ENCODE data around the gene GTF3C4.

Gene GTF3C4

DNA sequence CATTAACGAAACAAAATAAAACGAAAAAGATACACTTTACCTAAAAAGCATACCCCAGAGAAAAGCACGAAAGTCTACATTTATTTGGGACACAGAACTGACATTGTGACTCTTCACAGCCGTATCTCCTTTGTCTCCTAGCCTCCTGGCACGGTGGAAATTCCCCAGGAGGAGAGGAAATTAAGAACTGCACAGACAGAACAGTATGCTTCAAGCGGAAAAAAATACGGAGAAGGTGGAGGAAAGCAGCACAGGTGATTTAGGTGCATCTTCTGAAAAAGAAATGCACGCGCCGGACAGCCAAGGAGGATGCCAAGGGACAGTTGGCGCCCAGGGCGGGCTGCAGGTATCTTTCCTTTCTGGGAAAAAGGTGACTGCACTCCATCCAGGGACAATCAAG is 32.5 kb upstream of the GTF3C4 start:
- H3K36me3 Mint-ChIP-seq, result peaks cover 53 to 71% of the 10 kb centered on the region in 2 donors
- DNase-seq, result no peak
- H3K4me3 Mint-ChIP-seq, result no peak overlapping the region
- H3K4me1 Mint-ChIP-seq, result no peaks in the 10 kb centered on the region
- no peaks in the 10 kb centered on the region for H3K9me3 Mint-ChIP-seq
- H3K27ac Mint-ChIP-seq, result no peak overlapping the region
- no peaks in the 10 kb centered on the region for H3K27me3 Mint-ChIP-seq
- no peak for ATAC-seq (replicated peaks)

DNA sequence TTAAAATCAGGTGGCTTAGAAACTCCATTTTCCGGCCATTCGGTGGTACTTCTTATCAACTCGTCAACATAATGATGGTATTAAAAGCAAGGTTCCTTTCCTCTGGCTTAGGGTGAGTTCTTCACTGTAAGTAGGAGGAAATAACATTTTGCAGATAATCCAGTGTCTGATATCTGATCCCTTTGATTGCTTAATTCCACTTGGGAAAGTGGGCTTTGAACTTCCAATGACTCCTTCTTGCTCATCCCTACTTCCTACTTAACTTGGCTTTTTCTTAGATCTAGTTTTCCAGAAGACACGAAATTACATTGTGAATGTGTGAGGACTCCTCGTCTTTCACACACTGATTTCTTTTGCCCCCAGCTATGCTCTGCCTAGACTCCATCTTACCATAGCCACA is 32.0 kb upstream of the GTF3C4 start:
- H3K4me1 Mint-ChIP-seq, result no peaks in the 10 kb centered on the region
- no peaks in the 10 kb centered on the region for H3K27me3 Mint-ChIP-seq
- H3K27ac Mint-ChIP-seq, result no peak overlapping the region
- H3K9me3 Mint-ChIP-seq, result no peaks in the 10 kb centered on the region
- ATAC-seq (replicated peaks), result no peak
- peaks cover 56 to 71% of the 10 kb centered on the region in 2 donors for H3K36me3 Mint-ChIP-seq
- no peak for DNase-seq
- H3K4me3 Mint-ChIP-seq, result no peak overlapping the region

DNA sequence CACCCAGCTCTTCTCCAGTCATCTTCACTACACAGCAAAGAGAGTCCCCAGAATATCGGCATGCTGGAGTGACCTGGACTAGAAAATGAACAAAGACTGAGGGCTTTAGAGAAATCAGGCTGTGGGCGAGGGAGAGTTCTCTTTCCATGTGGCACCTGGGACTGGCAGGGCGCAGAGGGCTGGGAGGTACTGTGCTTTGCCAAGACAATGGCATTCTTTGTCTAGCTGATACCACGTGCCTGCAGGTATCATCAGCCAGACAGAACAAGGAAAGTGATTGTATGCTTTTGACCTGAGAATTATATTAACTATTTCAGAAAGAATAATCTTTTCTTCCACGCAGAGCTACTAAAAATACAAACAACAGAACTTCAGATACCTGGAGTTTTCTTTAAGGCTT is 30.9 kb upstream of the GTF3C4 start:
- Mint-ChIP-seq H3K4me3 (no peak overlapping the region), H3K4me1 (peaks cover 0 to under 1% of the 10 kb centered on the region in 2 donors), H3K27ac (no peak overlapping the region), H3K9me3 (no peaks in the 10 kb centered on the region), H3K27me3 (no peaks in the 10 kb centered on the region), H3K36me3 (peaks cover 53 to 70% of the 10 kb centered on the region in 2 donors)
- DNase-seq (no peak), ATAC-seq (replicated peaks) (no peak)

DNA sequence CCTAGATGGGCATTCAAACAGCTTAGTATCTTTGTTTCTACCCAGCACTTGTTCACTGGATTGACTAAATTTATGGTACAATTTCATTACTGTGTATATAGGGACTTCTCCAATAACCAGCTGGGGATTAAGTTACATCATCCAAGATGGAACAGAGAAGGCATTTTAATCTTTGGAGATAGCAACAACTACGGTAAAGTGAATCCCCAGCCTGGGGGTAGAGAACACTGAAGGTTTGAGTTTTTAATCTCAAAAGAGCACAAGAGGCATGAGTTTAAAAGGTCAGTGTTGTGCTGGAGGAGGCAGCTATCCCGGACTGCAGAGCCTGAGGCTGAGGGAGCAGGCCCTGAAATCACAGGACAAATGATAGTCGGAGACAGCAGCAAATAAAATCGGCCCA is 29.0 kb upstream of the GTF3C4 start:
- H3K4me1 Mint-ChIP-seq, result peaks cover 0 to 2% of the 10 kb centered on the region in 2 donors

DNA sequence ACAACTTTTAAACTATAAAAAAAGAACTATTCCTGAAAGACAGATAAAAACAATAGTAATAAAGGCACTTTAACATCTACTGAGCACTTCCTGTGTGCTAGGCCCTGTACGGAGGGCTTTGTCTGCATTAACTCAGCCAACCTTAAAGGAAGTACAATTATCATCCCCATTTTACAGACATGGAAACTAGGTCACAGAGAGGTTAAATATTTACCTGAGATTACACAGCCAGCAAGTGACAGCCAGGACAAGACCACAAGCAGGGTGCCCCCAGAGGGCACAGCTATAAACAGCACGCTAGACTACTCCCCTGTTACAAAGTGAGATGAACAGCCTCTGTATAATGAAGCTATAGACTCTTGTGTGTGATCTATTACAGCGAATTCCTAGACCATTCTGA is 26.0 kb upstream of the GTF3C4 start:
- H3K9me3 Mint-ChIP-seq, result no peaks in the 10 kb centered on the region
- ATAC-seq (replicated peaks), result peak; percentile 73 to 76

More for the DNA sequence above, 29.0 kb upstream of the GTF3C4 start:
- no peak overlapping the region for H3K4me3 Mint-ChIP-seq
- no peaks in the 10 kb centered on the region for H3K27me3 Mint-ChIP-seq
- H3K36me3 Mint-ChIP-seq, result peaks cover 58 to 74% of the 10 kb centered on the region in 2 donors
- DNase-seq, result no peak
- no peaks in the 10 kb centered on the region for H3K9me3 Mint-ChIP-seq
- no peak for ATAC-seq (replicated peaks)
- no peak overlapping the region for H3K27ac Mint-ChIP-seq

DNA sequence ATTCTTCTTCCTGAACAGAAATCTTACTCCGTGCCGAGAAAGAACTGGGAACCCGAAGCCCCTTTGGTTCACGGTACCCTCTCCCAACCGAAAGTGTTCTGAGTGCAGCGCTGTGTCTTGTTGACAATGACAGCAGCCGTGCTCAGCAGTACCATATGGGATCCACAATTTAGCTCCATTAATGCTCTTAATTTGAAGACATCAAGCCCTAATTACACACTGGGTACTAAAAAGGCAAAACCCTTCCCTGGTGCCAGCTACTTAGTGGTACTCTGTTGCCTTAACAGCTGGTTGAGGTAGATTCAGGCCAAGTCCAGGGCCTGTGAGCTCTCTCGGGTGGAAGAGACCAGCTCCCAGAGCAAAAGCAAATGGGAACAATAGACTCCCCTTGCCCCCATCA is 25.0 kb upstream of the GTF3C4 start:
- Mint-ChIP-seq H3K36me3 (peaks cover 50 to 57% of the 10 kb centered on the region in 2 donors), H3K27ac (no peak overlapping the region), H3K4me1 (peaks cover 0 to 2% of the 10 kb centered on the region in 2 donors), H3K27me3 (no peaks in the 10 kb centered on the region), H3K4me3 (no peak overlapping the region), H3K9me3 (no peaks in the 10 kb centered on the region)
- DNase-seq (no peak), ATAC-seq (replicated peaks) (no peak)

More for the DNA sequence above, 26.0 kb upstream of the GTF3C4 start:
- H3K4me3 Mint-ChIP-seq, result no peak overlapping the region
- no peak overlapping the region for H3K27ac Mint-ChIP-seq
- peaks cover 52 to 61% of the 10 kb centered on the region in 2 donors for H3K36me3 Mint-ChIP-seq
- peaks cover 0 to 2% of the 10 kb centered on the region in 2 donors for H3K4me1 Mint-ChIP-seq
- no peaks in the 10 kb centered on the region for H3K27me3 Mint-ChIP-seq
- DNase-seq, result no peak

DNA sequence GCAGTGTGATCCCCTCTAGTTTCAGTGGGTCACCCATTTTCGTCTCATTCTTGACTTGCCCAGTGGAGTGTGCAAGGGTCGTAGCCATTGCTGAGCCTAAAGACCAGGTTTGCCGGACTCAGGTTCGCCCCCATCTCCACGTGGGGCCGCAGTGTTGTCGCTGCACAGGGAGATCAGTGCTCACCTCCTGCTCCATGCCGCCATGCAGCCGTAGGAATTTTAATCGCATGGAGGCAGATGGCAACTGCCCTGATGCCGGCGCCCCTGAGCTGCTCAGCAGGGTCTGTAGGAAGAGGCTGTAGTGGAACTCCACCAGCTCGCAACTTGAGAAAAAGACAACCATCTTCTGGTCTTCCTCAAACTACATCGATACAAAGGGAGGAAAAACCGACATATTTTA is 24.6 kb upstream of the GTF3C4 start:
- Mint-ChIP-seq H3K9me3 (no peaks in the 10 kb centered on the region), H3K36me3 (peaks cover 50 to 60% of the 10 kb centered on the region in 2 donors), H3K27ac (no peak overlapping the region), H3K4me1 (peaks cover 0 to 2% of the 10 kb centered on the region in 2 donors), H3K27me3 (no peaks in the 10 kb centered on the region), H3K4me3 (no peak overlapping the region)
- DNase-seq, result no peak
- ATAC-seq (replicated peaks), result no peak

DNA sequence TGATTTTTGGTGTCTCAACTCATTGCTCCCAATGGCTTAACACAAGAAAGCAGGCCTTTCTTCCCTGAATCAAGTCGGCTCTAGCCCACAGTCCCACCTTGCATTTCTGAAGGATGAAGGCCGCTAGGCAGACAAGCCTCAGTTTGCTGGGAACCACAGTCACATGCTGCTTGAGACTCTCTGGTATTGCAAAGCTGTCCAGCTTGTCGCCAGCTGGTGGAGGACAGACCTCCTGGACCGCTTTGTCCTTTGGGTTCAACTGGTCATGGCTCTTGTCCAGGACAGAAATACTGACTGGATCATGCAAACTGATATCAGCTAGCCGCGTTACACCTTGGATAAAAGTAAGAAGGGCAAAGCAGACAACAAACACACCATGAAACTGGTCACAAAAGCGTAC is 23.5 kb upstream of the GTF3C4 start:
- H3K9me3 Mint-ChIP-seq, result no peaks in the 10 kb centered on the region
- DNase-seq (no peak), ATAC-seq (replicated peaks) (no peak)
- no peak overlapping the region for H3K4me3 Mint-ChIP-seq
- H3K36me3 Mint-ChIP-seq, result peaks cover 44 to 59% of the 10 kb centered on the region in 2 donors
- no peaks in the 10 kb centered on the region for H3K27me3 Mint-ChIP-seq
- H3K27ac Mint-ChIP-seq, result no peak overlapping the region
- H3K4me1 Mint-ChIP-seq, result peaks cover 0 to 2% of the 10 kb centered on the region in 2 donors

DNA sequence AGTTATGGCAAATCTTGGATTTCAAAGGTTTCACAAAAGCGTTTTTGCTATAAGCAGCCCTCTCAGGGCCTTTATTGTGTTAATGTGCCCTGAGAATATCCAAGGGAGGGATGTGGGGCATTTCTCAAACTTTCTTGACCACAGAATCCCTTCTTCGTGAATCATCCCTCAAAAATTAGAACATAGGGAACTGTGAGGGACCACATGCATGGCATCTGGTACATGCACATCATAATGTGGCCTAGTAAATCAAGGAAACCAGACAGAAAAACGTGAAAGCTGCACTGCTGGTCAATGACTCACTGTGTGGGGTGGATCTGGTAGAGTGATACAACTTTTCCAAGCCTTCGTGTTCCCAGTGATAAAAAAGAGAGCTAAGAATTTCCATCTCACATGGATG is 22.9 kb upstream of the GTF3C4 start:
- Mint-ChIP-seq H3K27ac (no peak overlapping the region), H3K9me3 (no peaks in the 10 kb centered on the region), H3K27me3 (no peaks in the 10 kb centered on the region), H3K4me1 (peaks cover 0 to 2% of the 10 kb centered on the region in 2 donors), H3K36me3 (peaks cover 42 to 56% of the 10 kb centered on the region in 2 donors), H3K4me3 (no peak overlapping the region)
- no peak for ATAC-seq (replicated peaks)
- DNase-seq, result no peak

DNA sequence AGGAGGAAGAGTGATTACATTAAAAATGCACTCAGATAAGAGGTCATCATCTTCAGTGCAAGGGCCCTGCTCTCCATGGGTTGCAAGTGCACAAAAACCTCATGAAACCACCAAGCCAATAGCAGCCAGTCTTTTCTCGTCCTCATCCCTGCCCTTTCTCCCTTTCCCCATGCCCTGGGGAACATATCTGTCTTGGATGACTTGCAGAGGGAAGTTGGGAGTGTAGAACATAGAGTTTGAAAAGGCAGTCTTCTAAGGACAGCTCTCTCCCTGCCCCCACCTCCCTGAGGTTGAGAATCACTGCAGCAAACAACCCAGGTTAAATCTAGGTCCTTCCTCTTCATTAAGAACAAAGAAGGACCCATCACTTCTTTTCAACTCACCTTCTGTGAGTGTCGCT is 22.5 kb upstream of the GTF3C4 start:
- peaks cover 46 to 60% of the 10 kb centered on the region in 2 donors for H3K36me3 Mint-ChIP-seq
- no peak for DNase-seq
- H3K27me3 Mint-ChIP-seq, result no peaks in the 10 kb centered on the region
- peaks cover 0 to 2% of the 10 kb centered on the region in 2 donors for H3K4me1 Mint-ChIP-seq
- no peak for ATAC-seq (replicated peaks)
- H3K4me3 Mint-ChIP-seq, result no peak overlapping the region
- no peak overlapping the region for H3K27ac Mint-ChIP-seq
- H3K9me3 Mint-ChIP-seq, result no peaks in the 10 kb centered on the region

DNA sequence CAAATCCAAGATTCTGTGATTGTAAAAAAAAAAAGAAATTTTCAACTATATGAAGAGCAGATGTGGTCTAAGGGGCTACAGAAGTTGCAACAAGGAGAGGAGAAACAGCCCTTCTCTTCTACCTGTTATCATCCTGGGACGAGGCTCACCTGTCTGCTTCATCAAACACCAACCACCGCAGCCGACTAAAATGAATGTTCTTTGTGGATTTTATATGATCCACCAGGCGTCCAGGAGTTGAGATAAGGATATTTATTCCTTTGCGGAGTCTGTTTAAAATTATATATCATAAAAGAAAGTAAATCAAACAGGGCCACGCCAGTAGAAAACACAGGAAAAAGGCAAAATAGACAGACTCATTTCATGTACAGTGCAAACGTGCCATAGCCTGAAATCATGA is 22.0 kb upstream of the GTF3C4 start:
- Mint-ChIP-seq H3K4me1 (peaks cover 0 to 2% of the 10 kb centered on the region in 2 donors), H3K27ac (no peak overlapping the region), H3K4me3 (no peak overlapping the region), H3K36me3 (peaks cover 43 to 56% of the 10 kb centered on the region in 2 donors), H3K27me3 (no peaks in the 10 kb centered on the region), H3K9me3 (no peaks in the 10 kb centered on the region)
- ATAC-seq (replicated peaks), result no peak
- DNase-seq, result no peak

DNA sequence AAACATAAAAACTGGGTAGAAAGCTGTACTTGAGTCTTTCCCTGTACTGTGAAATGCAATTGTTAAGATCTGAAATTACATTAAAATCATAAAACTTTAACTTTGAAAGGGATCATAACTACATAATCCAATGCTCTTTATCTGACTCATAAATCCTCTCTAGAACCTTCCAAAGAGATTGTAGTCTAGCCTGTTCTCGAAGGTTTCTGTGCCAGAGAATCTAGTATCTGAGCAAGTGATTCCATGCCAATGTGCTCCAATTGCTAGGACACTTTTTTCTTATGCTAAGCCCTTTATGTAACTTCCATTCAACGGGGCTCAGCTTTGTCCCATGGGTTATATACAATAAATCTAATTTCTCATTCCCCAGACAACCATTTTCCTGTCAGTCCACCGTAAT is 21.6 kb upstream of the GTF3C4 start:
- Mint-ChIP-seq H3K27me3 (no peaks in the 10 kb centered on the region), H3K4me3 (no peak overlapping the region), H3K36me3 (peaks cover 39 to 52% of the 10 kb centered on the region in 2 donors), H3K4me1 (peaks cover 0 to 2% of the 10 kb centered on the region in 2 donors), H3K27ac (no peak overlapping the region), H3K9me3 (no peaks in the 10 kb centered on the region)
- DNase-seq (no peak), ATAC-seq (replicated peaks) (no peak)

DNA sequence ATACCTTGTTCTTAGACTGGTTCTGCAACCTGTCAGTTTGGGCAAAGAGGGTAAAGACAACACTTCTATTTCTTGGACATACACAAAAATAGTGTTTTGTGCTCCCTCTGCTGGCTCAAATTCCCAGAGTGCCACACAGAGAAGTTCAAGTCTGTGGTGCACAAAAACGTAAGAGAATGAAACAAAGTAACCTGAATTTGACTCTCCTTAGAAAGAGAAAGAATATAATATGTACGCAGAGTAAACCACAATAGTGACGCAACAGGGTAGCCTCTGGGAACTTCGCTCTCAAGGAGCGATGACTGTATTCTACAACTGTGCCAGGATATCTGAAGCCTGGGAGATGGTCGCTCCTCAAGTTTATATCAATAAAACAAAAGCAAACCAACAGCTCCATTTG is 19.0 kb upstream of the GTF3C4 start:
- Mint-ChIP-seq H3K4me1 (no peaks in the 10 kb centered on the region), H3K27me3 (no peaks in the 10 kb centered on the region), H3K4me3 (no peak overlapping the region), H3K9me3 (no peaks in the 10 kb centered on the region), H3K27ac (no peak overlapping the region), H3K36me3 (peaks cover 32 to 37% of the 10 kb centered on the region in 2 donors)
- ATAC-seq (replicated peaks) (no peak), DNase-seq (no peak)

DNA sequence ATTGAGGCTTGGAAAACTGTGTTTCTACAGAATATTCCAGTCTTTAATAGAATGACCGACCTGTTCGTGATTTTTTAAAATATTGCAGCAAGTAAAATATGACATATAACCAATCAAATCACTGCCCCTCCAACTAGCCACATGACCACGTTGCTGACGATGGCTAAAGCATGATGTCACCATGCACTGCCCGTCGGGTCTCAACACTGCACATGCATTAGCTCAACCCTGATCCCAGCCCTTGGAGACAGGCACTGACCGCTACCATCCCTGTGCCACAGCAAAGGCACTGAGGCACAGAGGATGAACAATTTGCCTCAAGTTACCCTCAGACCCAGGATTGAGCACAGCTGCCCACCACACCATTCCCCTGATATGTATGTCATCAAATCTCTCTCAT is 14.0 kb upstream of the GTF3C4 start:
- peaks cover 0 to 5% of the 10 kb centered on the region in 2 donors for H3K4me1 Mint-ChIP-seq
- no peaks in the 10 kb centered on the region for H3K27me3 Mint-ChIP-seq
- peaks cover 28 to 35% of the 10 kb centered on the region in 2 donors for H3K36me3 Mint-ChIP-seq
- DNase-seq (no peak), ATAC-seq (replicated peaks) (no peak)
- H3K9me3 Mint-ChIP-seq, result no peaks in the 10 kb centered on the region
- H3K27ac Mint-ChIP-seq, result no peak overlapping the region
- no peak overlapping the region for H3K4me3 Mint-ChIP-seq

DNA sequence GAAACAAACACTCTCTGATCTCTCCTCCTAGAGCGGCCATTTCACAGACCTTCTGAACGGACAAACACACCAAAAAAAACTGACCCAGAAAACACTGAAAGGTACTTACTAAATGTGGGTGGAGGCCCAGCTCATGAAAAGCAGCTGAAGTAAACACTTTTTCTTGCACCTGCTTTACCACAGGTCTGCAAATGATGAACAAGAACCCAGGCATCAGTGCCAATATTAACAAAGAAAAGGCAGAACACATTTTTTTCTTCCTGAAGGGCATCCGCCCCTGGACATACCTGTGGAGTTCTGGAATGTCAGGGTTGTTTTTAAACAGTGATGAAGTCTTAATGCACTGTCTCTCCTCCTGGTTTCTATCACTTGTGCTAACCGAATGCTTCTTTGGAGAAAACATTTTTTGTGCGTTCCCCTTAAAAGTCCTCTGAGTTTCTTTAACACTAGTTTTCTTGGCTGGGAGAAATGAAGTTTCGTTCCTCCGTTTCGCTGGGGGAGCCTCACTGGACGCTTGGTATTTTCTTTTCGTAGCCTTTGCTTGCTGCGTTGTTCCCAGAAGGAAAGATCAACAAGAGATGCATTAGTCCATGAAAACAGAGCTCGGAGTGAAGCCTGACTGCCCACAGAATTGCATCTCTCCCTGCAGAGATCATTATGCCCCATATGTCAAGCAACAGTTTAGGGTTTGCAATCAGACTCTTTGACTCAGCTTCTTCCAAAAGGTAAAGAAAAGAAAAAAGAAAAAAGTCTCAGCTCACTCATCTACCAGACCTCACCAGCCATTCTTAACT is 7.9 kb upstream of the GTF3C4 start:
- H3K4me1 Mint-ChIP-seq, result peaks cover 2 to 5% of the 10 kb centered on the region in 2 donors
- no peak overlapping the region for H3K27ac Mint-ChIP-seq
- H3K27me3 Mint-ChIP-seq, result no peaks in the 10 kb centered on the region
- peaks cover 9 to 24% of the 10 kb centered on the region in 2 donors for H3K36me3 Mint-ChIP-seq
- no peak overlapping the region for H3K4me3 Mint-ChIP-seq
- ATAC-seq (replicated peaks) (no peak), DNase-seq (no peak)
- no peaks in the 10 kb centered on the region for H3K9me3 Mint-ChIP-seq

Data from stimulated activated naive B cell treated with anti-CD40 and anti-IgM and Interleukin-4, amounts not matched to agents 10 μg/mL and 1 μg/mL and 100 μg/mL, for 72 hours (primary cell).